Upper lobe of left lung (tissue), 4 donors: ENCODE data around the gene RNF125.

Experiments
- EP300 ChIP-seq, 4 donors: sonication (generic); formaldehyde crosslinking; IDR thresholded peaks; one replicate each; pipeline ENCODE4 v1.5.1; 2017; ENCODE audit warnings: antibody characterized with exemption in 4 of 4, control low read depth in 2 of 4
- POLR2A ChIP-seq, 4 donors: fragments of 450-650 bp; IDR thresholded peaks; one replicate each; pipeline ENCODE4 v1.5.1; 2016 to 2017; ENCODE audit warnings: antibody characterized with exemption in 4 of 4, mild to moderate bottlenecking in 2 of 4
- POLR2AphosphoS5 ChIP-seq, 2 donors: sonication (generic); formaldehyde crosslinking; IDR thresholded peaks; one replicate each; pipeline ENCODE4 v1.5.1; 2017; ENCODE audit warnings: antibody characterized with exemption in 2 of 2
- TF ChIP-seq, protein P1 (sequence below), 6 experiments: fragments of 450-650 bp in 4 of 6; fragments of 200-600 bp in 2 of 6; sonication (generic) in 2 of 6; IDR thresholded peaks; one replicate each; pipeline ENCODE4 v1.5.1; 2016 to 2019; ENCODE audit warnings: antibody characterized with exemption in 6 of 6

DNA sequence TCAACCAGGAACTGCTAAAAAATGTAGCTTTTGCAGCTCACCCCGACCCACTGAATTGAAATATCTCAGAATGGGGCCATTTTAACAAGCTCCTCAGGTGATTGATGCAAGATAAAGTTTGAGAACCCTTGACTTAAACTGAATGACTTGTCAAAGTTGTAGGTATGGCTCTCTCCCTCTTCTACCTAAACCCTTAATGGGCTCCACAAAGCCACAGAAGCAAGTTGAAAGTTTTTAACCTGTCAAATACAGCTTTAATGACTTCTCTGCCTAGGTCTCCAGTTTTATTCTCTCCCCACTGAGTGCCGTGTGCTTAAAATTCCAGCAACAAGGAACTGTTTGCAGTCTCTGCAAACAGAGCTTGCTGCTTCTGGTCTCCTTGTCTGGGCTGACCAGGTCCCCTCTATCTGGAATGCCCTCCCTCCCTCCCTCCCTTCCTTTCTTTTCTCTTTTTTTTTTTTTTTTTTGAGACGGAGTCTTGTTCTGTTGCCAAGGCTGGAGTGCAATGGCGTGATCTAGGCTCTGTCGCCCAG, 19.7 kb upstream of the RNF125 start:
- TF ChIP-seq, protein P1, sequence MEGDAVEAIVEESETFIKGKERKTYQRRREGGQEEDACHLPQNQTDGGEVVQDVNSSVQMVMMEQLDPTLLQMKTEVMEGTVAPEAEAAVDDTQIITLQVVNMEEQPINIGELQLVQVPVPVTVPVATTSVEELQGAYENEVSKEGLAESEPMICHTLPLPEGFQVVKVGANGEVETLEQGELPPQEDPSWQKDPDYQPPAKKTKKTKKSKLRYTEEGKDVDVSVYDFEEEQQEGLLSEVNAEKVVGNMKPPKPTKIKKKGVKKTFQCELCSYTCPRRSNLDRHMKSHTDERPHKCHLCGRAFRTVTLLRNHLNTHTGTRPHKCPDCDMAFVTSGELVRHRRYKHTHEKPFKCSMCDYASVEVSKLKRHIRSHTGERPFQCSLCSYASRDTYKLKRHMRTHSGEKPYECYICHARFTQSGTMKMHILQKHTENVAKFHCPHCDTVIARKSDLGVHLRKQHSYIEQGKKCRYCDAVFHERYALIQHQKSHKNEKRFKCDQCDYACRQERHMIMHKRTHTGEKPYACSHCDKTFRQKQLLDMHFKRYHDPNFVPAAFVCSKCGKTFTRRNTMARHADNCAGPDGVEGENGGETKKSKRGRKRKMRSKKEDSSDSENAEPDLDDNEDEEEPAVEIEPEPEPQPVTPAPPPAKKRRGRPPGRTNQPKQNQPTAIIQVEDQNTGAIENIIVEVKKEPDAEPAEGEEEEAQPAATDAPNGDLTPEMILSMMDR (IDR thresholded peaks at IDR 0.05): no peak
- TF ChIP-seq EP300 (IDR thresholded peaks at IDR 0.05): no peak
- no peak for TF ChIP-seq POLR2AphosphoS5 (IDR thresholded peaks at IDR 0.05)
- TF ChIP-seq POLR2A (IDR thresholded peaks at IDR 0.05): no peak
